GM21447 (cell line): ENCODE measurements around the gene KIF26B.
"Not testable (repeated sequence)": the region's sequence is repeated elsewhere in the genome, so short reads cannot be mapped to it uniquely, and the experiment has no call there.

Source experiments
- ATAC-seq: cut with Tn5 transposase; IDR thresholded peaks from one replicate; pipeline ENCODE4 v1.9.1; 2021; ENCODE audit not compliant: unreplicated experiment

KIF26B gene

DNA sequence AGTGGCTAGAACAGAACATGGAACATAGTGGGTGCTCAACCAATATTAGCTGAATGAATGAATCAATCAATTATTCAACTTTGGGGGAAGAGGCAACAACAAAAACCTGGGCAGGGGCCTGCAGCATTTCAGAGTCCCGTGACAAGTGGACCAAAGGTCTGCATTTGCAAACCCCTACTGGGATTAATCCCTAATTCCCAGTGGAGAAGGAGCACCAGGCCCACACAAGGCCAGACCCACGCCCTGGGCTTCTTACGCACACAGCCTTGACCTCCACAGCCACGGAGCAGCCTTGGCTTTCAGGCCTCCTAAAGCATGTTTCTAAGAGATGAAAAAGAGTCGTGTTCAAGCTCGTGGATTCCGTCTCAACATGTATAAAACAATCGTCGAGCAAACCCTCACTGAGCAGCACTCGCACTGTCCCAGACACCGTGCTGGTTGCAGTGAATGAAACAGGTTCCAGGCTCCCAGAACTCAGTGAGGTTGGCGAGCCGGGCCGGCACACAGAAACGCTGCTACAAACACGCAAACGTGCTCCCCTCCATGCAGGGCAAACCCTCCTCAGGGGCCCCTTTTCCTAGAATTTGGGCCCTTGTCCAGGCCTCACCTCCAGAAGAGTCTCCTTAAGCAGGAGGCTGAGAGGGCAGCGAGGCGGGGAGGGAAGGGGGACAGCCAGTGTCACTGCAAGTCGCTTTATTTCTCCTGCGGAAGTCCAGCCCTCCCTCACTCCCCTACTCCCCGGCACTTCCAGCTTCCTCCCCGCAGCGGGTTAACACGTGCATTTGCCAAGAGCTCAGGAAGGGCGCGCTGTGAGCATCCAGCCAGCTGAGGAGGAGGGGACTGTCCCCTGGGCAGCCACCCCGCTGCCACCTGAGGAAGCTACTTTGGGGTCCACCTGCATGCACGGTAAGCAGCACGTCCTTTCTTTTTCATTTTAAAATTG is 556.4 kb downstream of the KIF26B start:
- no peak for ATAC-seq

DNA sequence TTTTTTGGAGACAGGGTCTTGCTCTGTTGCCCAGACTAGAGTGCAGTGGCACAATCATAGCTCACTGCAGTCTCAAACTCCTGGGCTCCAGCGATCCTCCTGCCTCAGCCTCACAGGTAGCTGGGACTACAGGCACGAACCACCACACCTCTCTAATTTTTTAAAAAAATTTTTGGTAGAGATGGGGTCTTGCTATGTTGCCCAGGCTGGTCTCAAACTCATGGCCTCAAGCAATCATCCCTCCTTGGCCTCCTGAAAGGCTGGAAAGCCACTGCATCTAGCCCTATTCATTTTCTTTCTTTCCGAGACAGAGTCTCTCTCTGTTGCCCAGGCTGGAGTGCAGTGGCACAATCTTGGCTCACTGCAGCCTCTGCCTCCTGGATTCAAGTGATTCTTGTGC is 559.2 kb downstream of the KIF26B start:
- ATAC-seq = not testable (repeated sequence)

GRCh38 chr1:245715291-245715701 is 560.5 kb downstream of the KIF26B start:
- ATAC-seq = no peak

GRCh38 chr1:245715970-245716369 is 561.2 kb downstream of the KIF26B start:
- ATAC-seq = no peak

DNA sequence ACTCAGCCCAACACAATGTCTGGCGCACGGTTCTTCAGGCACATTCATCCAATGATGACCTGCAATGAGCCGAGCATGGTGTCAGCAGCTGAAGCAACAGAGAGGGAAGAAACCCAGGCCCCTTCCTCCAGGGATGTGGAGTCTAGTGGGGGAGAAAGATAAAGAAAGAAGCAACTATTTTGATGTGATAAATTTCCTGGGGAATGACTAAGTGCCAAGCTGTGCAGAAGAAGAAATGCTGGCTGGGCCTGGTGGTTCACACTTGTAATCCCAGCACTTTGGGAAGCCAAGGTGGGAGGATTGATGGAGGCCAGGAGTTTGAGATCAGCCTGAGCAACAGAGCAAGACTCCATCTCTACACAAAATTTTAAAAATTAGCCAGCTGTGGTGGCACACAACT is 561.8 kb downstream of the KIF26B start:
- ATAC-seq = no peak

DNA sequence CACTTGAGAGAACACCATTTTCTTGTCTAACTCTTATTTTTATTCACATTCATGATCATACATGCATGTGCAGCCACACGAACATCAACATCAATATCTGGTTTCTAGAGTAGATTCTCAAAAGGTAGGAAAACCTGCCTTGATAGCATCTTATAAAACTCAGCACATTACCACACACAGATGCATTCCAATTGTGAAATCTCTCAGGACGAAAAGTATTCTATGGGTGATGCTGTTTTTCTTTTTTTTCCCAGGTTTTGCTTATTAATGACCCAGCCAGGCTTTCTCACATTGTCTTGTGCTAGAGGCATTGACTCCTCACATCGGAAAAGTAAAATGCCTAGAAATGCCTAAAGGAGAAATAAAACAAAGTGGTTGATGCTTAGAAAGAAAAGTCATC is 562.8 kb downstream of the KIF26B start:
- no peak for ATAC-seq

- ATAC-seq = no peak
Measured at GRCh38 chr1:245718123-245718522, 563.3 kb downstream of the KIF26B start.

DNA sequence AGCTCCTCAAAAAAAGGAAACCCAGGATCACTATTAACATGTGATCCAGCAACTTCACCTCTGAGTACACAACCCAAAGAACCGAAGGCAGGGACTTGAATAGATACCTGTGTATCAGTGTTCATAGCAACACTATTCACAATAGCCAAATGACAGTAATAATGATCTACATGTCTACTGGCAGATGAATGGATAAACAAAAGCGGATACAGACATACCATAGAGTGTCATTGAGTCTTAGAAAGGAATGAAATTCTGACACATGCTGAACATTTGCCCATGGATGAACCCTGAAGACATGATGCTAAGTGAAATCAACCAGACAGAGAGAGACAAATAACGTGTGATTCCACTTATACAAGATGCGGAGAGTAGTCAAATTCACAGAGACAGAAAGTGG is 564.2 kb downstream of the KIF26B start:
- ATAC-seq = no peak

DNA sequence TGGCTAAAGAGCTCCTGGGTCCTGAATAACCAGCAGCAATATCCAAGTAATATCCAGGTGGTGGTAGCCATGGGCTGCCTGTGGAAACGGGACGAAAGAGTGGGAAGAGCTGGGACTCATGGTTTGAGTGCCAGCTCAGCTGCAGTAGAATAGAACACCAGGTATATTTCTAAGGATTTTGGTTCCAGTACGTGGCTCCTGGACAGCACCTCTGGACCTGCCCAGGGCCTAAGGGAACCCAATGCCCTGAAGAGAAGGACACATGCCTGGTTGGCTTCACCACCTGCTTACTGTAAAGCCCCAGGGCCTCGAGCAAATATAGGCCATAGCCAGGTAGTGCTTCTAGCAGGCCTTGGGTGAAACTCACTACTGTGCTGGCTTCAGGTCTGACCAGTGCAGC is 566.7 kb downstream of the KIF26B start:
- ATAC-seq = no peak

- ATAC-seq = not testable (repeated sequence)
Measured at GRCh38 chr1:245728035-245728434, 573.2 kb downstream of the KIF26B start.

GRCh38 chr1:245730801-245731200 is 576.0 kb downstream of the KIF26B start:
- no peak for ATAC-seq

DNA sequence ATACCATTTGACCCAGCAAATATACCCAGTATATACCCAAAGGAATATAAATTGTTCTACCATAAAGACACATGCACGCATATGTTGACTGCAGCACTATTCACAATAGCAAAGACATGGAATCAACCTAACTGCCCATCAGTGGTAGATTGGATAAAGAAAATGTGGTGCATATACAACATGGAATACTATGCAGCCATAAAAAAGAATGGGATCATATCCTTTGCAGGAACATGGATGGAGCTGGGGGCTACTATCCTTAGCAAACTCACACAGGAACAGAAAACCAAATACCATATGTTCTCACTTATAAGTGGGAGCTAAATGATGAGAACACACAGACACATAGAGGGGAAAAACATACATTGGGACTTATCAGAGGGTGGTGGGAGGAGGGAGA is 585.6 kb downstream of the KIF26B start:
- ATAC-seq = not testable (repeated sequence)

DNA sequence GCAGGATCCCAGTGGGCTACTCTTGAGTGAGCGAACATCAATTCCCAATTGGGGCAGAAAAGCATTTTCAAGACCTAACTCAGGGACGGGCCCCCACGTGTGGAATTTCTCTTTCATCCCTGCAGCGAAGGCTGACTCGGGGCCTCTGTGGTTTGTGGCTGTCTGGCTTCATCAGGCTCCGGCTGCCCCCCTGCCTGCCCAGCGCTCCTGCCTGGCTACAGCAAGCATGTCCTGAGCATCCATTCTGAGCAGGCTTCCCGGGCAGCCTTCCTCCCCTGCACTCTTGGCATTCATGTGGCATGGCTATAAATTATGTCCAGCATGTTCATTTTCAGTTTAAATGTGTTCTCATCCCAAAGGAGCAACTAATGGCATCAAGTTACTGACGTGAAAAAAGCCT is 588.1 kb downstream of the KIF26B start:
- ATAC-seq = no peak

DNA sequence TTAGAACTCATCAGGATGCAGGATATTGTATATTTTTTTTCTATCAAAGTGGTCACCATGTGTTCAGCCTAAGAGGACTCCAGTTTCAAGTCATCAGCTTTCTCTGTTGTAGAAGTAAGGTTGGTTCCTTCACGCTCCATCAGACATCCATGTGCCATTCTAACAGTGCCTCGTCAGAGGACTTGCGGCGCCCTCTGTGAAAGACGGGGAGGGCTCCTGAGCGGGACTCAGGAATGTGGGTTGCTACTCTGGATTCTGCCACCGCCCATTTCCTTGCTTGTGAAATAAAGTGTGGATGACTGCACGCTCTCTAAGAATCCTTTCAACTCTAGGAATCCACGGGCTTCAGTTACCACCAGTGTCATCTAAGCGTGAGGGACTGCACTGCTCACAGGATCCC is 593.5 kb downstream of the KIF26B start:
- no peak for ATAC-seq

DNA sequence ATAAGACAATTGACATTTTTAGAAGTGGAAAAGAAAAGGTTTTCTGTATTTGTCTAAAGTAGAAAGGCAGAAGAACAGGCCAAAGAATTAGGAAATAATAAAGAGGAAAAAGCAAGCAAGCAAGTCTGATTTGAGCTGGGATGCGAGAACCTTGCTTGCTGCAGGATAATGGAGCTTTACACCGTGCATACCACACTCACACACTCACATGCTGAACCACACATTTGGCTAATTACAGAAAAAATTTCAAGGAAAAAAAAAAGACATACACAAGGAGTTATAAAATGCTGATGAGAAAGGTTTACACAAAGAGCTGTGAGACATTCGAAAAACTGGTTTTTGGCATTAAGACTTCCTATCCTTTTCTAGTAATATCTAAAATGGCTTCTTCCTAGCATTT is 593.9 kb downstream of the KIF26B start:
- no peak for ATAC-seq

DNA sequence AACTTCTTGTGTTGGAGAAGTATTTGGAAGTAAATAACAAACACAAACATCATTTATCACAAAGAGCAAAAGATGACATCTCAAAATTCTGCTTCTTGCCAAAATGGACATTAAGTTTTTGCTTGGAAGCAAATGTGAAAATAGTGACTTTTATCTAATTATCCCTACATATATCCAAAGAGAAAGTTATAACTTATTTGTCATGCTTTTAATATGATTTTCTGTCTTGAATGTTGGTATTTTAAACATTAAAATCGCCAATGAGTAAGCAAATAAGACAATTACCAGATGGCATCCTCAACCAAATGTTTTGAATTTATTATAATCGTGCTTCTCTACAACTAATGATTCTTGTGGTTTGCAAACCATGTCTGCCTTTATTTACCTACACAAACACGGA is 594.3 kb downstream of the KIF26B start:
- no peak for ATAC-seq

DNA sequence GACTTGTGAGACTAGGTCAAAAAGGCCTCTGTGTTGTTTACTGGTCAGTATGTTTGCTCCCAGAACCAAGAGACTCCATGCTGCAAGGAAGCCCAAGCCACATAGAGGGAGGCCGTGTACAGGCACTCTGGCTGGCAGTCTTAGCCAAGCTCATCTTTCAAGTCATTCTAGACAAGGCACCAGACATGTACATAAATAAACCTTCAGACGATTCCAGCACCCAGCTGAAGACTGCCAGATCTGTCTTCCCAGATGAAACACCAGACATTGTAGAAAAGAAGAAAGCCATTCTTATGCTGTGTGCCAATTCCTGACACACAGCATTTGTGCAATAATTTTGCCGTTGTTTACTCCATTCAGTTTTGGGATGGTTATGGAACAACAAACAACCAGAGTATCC is 595.5 kb downstream of the KIF26B start:
- no peak for ATAC-seq

GRCh38 chr1:245751116-245751515 is 596.3 kb downstream of the KIF26B start:
- ATAC-seq = no peak

DNA sequence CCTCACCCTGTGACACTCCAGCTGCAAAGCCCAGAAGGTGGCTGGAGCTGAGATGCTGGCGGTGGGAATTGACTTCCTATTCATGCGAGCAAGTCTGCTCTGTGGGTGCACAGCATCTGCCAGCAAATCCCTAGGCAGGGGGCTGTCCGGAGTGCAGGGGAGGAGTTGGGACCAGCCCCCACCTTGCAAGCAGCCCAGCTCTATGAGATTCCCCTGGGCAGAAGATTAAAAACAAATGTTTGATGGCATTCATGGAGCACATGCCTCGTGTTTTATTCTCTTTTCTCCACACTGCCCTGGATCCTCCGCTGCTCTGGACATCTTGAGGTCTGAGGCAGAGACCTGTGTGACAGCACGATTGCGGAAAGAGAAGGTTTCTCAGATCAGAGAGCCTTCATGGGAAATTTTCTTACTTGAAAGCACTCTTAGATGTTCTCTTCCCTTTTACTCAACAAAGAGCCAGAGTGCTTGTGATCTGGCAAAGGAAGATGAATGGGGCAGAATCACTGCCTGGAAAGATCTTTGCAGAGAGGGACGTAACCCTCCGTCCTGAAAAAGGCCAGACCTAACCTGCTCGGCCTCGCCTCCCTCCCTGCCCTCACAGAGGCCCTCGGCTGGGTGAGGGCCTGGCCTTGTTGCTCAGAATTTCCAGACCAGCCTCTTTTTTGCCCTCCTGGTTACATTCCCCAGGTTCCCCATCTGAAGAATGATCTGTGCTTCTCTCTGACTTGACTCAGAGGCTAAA is 597.1 kb downstream of the KIF26B start:
- ATAC-seq = no peak

DNA sequence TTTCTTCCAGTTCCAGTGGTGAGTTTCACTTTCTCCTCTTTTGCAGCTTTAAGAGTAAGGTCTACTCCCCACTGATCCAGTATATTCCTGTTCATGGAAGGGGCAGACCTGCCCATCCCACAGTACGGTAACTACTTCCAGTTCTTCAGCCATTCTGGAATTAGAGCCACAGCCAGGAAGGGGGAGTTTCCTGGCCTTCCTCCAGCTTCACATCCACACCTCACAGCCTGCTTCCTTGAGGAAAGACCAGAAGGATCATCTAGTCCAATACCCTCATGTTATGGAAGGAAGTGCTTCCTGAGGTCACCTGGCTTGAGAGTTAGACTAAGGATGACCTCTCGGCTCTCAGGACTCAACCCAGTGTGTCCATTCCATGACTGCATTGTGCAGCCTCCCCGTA is 597.8 kb downstream of the KIF26B start:
- no peak for ATAC-seq

GRCh38 chr1:245753807-245754206 is 599.0 kb downstream of the KIF26B start:
- no peak for ATAC-seq

- no peak for ATAC-seq
Measured at GRCh38 chr1:245754463-245754961, 599.7 kb downstream of the KIF26B start.
